MCF 10A (cell line): ENCODE results near the gene TEN1. TPM values are rescaled to one million over a fixed set of nuclear protein-coding genes. Genes with fewer than 3 reads are reported as not detected.

Experiments
- BruUV-seq: library from RNA; stranded (reverse); fragments of 400-500 nt; replicated peaks from 2 replicates; lab custom pipeline; 2021; lab: Mats Ljungman, UMichigan
- CTCF ChIA-PET: fragments of 300-600 bp; sonication (Branson Sonifier 250); formaldehyde crosslinking; extraction: SDS; loops from one replicate; lab custom pipeline; 2021; ENCODE audit warnings: antibody characterized with exemption, inconsistent platforms; lab: Yijun Ruan, JAX
- POLR2A ChIA-PET: fragments of 300-600, 350-650 bp; sonication (Branson Sonifier 250); formaldehyde crosslinking; extraction: SDS; loops from one replicate; lab custom pipeline; 2020; ENCODE audit warnings: antibody characterized with exemption, inconsistent platforms; lab: Yijun Ruan, JAX
- DNase-seq: peaks from one replicate; pipeline ENCODE4 v3.0.0-alpha.2; 2018; ENCODE audit not compliant: unreplicated experiment
- H3K27ac Mint-ChIP-seq: one replicate; pipeline ENCODE4 v1.8.0; 2022; ENCODE audit warnings: mild to moderate bottlenecking, low read depth, mixed read lengths; ENCODE audit not compliant: unreplicated experiment
- H3K27me3 Mint-ChIP-seq: one replicate; pipeline ENCODE4 v1.8.0; 2022; ENCODE audit warnings: mixed read lengths; ENCODE audit not compliant: insufficient read depth, unreplicated experiment
- H3K36me3 Mint-ChIP-seq: one replicate; pipeline ENCODE4 v1.8.0; 2022; ENCODE audit warnings: mild to moderate bottlenecking, moderate library complexity, mixed read lengths; ENCODE audit not compliant: insufficient read depth, unreplicated experiment
- H3K4me1 Mint-ChIP-seq: one replicate; pipeline ENCODE4 v1.8.0; 2022; ENCODE audit warnings: mixed read lengths; ENCODE audit not compliant: insufficient read depth, unreplicated experiment
- H3K4me3 Mint-ChIP-seq: one replicate; pipeline ENCODE4 v1.8.0; 2022; ENCODE audit warnings: mild to moderate bottlenecking, moderate library complexity, mixed read lengths; ENCODE audit not compliant: unreplicated experiment
- H3K9me3 Mint-ChIP-seq: one replicate; pipeline ENCODE4 v1.8.0; 2022; ENCODE audit warnings: mixed read lengths; ENCODE audit not compliant: unreplicated experiment
- CTCF ChIP-seq: fragments of 200-600 bp; IDR thresholded peaks from one replicate; pipeline ENCODE4 v1.8.0; 2022; ENCODE audit warnings: antibody characterized with exemption, mild to moderate bottlenecking; ENCODE audit not compliant: unreplicated experiment
- intact Hi-C: fragments of 100-400 bp; cut with micrococcal nuclease; formaldehyde crosslinking; loops from 2 replicates; pipeline ENCODE4 v1.14.1; 2022
- total RNA-seq: library from RNA; stranded (reverse); gene quantifications from 2 replicates; pipeline ENCODE4 v1.2.3, GENCODE V29; 2022

The TEN1 gene
- total RNA-seq, 1 experiment from 2014 or later: 15.4 TPM

- Mint-ChIP-seq H3K9me3 (no peaks in the 10 kb centered on the region), H3K4me3 (no peak overlapping the region), H3K27me3 (no peaks in the 10 kb centered on the region), H3K36me3 (peaks cover 17% of the 10 kb centered on the region), H3K27ac (no peak overlapping the region), H3K4me1 (peaks cover 6% of the 10 kb centered on the region)
- BruUV-seq: no TSS peak
- ChIA-PET CTCF (interaction anchor here (0.6 to 3.6 kb wide), 10 partner anchors 10 to 371 kb away, joined by 3 to 19 read pairs (median 6); partner anchors contain the start of gene SMIM5), POLR2A (interaction anchor here (4.3 kb wide), 1 partner anchor 98 kb away, joined by 24 read pairs; the partner anchor contains the start of gene MRPL38)
- no peak for TF ChIP-seq CTCF
- no peak for DNase-seq
- intact Hi-C loops: no loop called here
These were observed 24.9 kb downstream of the TEN1 start for GRCh38 chr17:76003915-76004314.

GRCh38 chr17:76004750-76005262, 25.8 kb downstream of the TEN1 start:
- no peak for DNase-seq
- peaks cover 12% of the 10 kb centered on the region for H3K36me3 Mint-ChIP-seq
- H3K27me3 Mint-ChIP-seq: no peaks in the 10 kb centered on the region
- no peak for TF ChIP-seq CTCF
- no TSS peak for BruUV-seq
- ChIA-PET POLR2A (interaction anchor here (0.9 to 4.3 kb wide), 3 partner anchors 8 to 99 kb away, joined by 3 to 24 read pairs (median 5); partner anchors contain the start of gene MRPL38), CTCF (interaction anchor here (0.8 to 3.6 kb wide), 17 partner anchors 9 to 372 kb away, joined by 3 to 19 read pairs (median 5); partner anchors contain the start of genes EXOC7, MRPL38 and SMIM5)
- intact Hi-C loops: loop anchor here (1.0 to 5.0 kb wide), 2 partner anchors 100 to 243 kb away; no protein-coding TSS in a partner anchor
- no peaks in the 10 kb centered on the region for H3K9me3 Mint-ChIP-seq
- H3K4me1 Mint-ChIP-seq: peaks cover 6% of the 10 kb centered on the region
- no peak overlapping the region for H3K4me3 Mint-ChIP-seq
- H3K27ac Mint-ChIP-seq: no peak overlapping the region

- no TSS peak for BruUV-seq
- DNase-seq: peak; percentile 75
- H3K36me3 Mint-ChIP-seq: peaks cover 19% of the 10 kb centered on the region
- no peak overlapping the region for H3K4me3 Mint-ChIP-seq
- ChIA-PET POLR2A (interaction anchor here (0.9 to 4.3 kb wide), 4 partner anchors 8 to 100 kb away, joined by 3 to 24 read pairs (median 4); partner anchors contain the start of genes EVPL and MRPL38), CTCF (interaction anchor here (0.6 to 2.4 kb wide), 24 partner anchors 9 to 262 kb away, joined by 3 to 17 read pairs (median 3); partner anchors contain the start of genes EXOC7 and MRPL38)
- intact Hi-C loops: loop anchor here (1.0 to 5.0 kb wide), 2 partner anchors 100 to 243 kb away; no protein-coding TSS in a partner anchor
- no peaks in the 10 kb centered on the region for H3K9me3 Mint-ChIP-seq
- H3K27me3 Mint-ChIP-seq: no peaks in the 10 kb centered on the region
- peak; percentile 72 for TF ChIP-seq CTCF
- H3K4me1 Mint-ChIP-seq: peaks cover 6% of the 10 kb centered on the region
- H3K27ac Mint-ChIP-seq: no peak overlapping the region
These were observed 26.5 kb downstream of the TEN1 start for GRCh38 chr17:76005263-76006149.
